GM21737 (cell line): ENCODE measurements around the gene PIGH.
"Not testable (repeated sequence)": the region's sequence is repeated elsewhere in the genome, so short reads cannot be mapped to it uniquely, and the experiment has no call there.

Source experiments
- ATAC-seq: cut with Tn5 transposase; IDR thresholded peaks from one replicate; pipeline ENCODE4 v1.9.1; 2021; ENCODE audit warnings: mild to moderate bottlenecking, moderate library complexity; ENCODE audit not compliant: unreplicated experiment

The PIGH gene

GRCh38 chr14:67599698-67600561 lies at the start of gene PIGH:
TSS of gene PIGH (minus strand) at chr14:67600268. CDS start at chr14:67600203, 65 bp downstream.
- ATAC-seq, result peak; percentile 90

GRCh38 chr14:67646131-67646530 lies 46.1 kb upstream of the PIGH start:
- no peak for ATAC-seq

GRCh38 chr14:67645414-67645813 lies 45.3 kb upstream of the PIGH start:
- ATAC-seq, result no peak

GRCh38 chr14:67644428-67644827 lies 44.4 kb upstream of the PIGH start:
- no peak for ATAC-seq

GRCh38 chr14:67643713-67644112 lies 43.6 kb upstream of the PIGH start:
- no peak for ATAC-seq

GRCh38 chr14:67641902-67642749 lies 42.1 kb upstream of the PIGH start:
- ATAC-seq, result no peak

GRCh38 chr14:67641480-67641879 lies 41.4 kb upstream of the PIGH start:
- ATAC-seq, result no peak

- no peak for ATAC-seq
Observed at GRCh38 chr14:67638642-67639041, 38.6 kb upstream of the PIGH start.

GRCh38 chr14:67636361-67636919 lies 36.4 kb upstream of the PIGH start:
- no peak for ATAC-seq

- no peak for ATAC-seq
Observed at GRCh38 chr14:67633451-67634147, 33.5 kb upstream of the PIGH start.

GRCh38 chr14:67630938-67631337 lies 30.9 kb upstream of the PIGH start:
- ATAC-seq, result no peak

- ATAC-seq, result no peak
Observed at GRCh38 chr14:67630186-67630585, 30.1 kb upstream of the PIGH start.

GRCh38 chr14:67627519-67627918 lies 27.5 kb upstream of the PIGH start:
- ATAC-seq, result no peak

- not testable (repeated sequence) for ATAC-seq
Observed at GRCh38 chr14:67626131-67626530, 26.1 kb upstream of the PIGH start.

- ATAC-seq, result no peak
Observed at GRCh38 chr14:67623114-67623513, 23.0 kb upstream of the PIGH start.

- ATAC-seq, result no peak
Observed at GRCh38 chr14:67622675-67623074, 22.6 kb upstream of the PIGH start.

GRCh38 chr14:67620217-67620785 lies 20.2 kb upstream of the PIGH start:
- ATAC-seq, result no peak

GRCh38 chr14:67619446-67620216 lies 19.6 kb upstream of the PIGH start, which contains the start of gene ARG2:
TSS of gene ARG2 (plus strand) at chr14:67619920. CDS start at chr14:67619978, 58 bp downstream.
- ATAC-seq, result peak; percentile 88

- ATAC-seq, result no peak
Observed at GRCh38 chr14:67618617-67619063, 18.6 kb upstream of the PIGH start.

- no peak for ATAC-seq
Observed at GRCh38 chr14:67610491-67610890, 10.4 kb upstream of the PIGH start.
